Measurements from ENCODE around the gene PKN3.

Gene PKN3

DNA sequence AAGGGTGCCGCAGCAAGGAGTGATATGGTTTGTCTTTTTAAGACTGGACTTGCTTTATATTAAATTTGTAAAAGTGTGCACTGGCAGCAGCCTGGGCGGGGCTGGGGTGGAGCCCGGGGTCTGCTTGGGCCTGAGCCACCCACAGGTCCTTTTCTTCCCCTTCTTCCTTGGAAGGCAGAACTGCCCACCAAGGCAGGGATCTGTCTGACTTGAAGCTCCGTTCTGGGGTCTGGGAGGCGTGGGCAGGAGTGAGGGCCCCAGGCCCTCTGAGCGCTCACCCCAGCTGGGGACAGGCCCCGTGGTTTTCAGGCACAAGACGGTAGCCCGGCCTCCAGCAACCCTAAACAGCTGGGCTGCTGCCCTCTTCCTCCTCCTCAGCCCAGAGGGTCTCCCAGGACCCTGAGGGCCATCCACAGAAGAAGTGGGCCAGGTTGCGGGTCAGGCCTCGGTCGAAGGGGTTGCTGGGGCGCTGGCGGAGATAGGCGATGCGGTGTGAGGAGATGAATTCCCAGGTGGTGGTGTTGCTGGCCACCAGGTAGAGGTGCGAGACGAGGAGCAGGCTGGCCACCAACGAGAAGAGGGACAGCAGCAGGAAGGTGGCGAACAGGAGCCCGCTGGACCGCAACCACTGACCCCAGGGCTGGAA, 18.7 kb downstream of the PKN3 start:
- H3K27ac Mint-ChIP-seq = no peak overlapping the region
- H3K4me3 Mint-ChIP-seq = no peak overlapping the region
- ATAC-seq = no peak
- no peaks in the 10 kb centered on the region for H3K27me3 Mint-ChIP-seq
- no peaks in the 10 kb centered on the region for H3K9me3 Mint-ChIP-seq
- peaks cover 31% of the 10 kb centered on the region for H3K36me3 Mint-ChIP-seq
- peaks cover 33% of the 10 kb centered on the region for H3K4me1 Mint-ChIP-seq

DNA sequence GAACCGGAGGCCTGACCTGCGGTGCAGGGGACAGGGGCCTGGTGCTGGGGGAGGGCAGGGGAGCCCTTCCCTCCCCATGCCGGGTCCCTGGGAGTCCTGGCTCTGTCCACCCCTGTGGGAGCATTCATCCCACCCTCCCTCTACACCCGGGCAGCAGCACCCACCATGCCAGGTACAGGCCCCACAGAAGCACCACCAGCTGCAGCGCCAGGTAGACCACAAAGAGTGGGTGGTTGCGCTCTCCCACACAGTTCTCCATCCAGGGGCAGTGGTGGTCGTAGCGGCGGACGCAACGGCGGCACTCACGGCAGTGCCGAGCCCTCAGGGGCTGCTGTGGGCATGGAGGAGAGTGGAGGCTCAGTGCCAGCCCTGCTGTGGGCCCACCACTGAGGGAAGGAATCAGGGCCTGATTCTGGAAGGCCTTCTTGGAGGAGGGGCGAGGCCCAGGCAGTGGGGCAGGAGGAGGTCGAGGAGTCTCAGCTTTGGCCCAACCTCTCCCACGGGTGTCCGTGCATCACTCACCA, 19.2 kb downstream of the PKN3 start:
- peaks cover 33% of the 10 kb centered on the region for H3K4me1 Mint-ChIP-seq
- peak overlapping the region; percentile 92 for H3K4me3 Mint-ChIP-seq
- H3K36me3 Mint-ChIP-seq = peaks cover 31% of the 10 kb centered on the region
- H3K27me3 Mint-ChIP-seq = no peaks in the 10 kb centered on the region
- H3K9me3 Mint-ChIP-seq = no peaks in the 10 kb centered on the region
- ATAC-seq = no peak
- H3K27ac Mint-ChIP-seq = no peak overlapping the region

GRCh38 chr9:128722380-128723351, 20.4 kb downstream of the PKN3 start:
- peak overlapping the region; percentile 92 for H3K4me3 Mint-ChIP-seq
- H3K27ac Mint-ChIP-seq = peak overlapping the region; percentile 79
- no peaks in the 10 kb centered on the region for H3K27me3 Mint-ChIP-seq
- no peak for ATAC-seq
- peaks cover 37% of the 10 kb centered on the region for H3K4me1 Mint-ChIP-seq
- H3K36me3 Mint-ChIP-seq = peaks cover 31% of the 10 kb centered on the region
- H3K9me3 Mint-ChIP-seq = no peaks in the 10 kb centered on the region

DNA sequence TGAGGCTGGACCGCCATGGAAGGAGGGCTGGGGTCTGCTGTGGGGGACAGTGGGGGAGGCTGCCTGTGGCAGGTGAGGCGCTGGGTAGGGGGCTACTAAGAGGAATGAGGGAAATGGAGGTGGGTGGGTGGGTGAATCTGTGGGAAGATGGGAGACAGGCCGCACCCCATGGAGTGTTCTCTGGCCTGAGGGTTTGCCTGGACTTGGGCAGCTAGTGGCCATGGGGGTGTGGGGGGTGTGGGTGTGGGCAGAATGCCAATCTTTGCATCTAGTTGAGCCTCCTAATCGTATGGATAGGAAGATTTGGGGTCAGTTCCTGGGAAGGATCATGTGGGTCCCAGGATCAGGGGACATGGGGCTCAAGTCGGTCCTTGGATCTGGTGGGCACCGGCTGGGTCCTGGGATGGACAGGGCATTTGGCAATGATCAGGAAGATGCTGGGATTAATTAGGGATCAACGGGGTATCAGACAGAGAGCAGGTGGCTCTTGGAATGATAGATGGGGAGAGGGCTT, 21.1 kb downstream of the PKN3 start:
- Mint-ChIP-seq H3K36me3 (peaks cover 31% of the 10 kb centered on the region), H3K4me1 (peaks cover 37% of the 10 kb centered on the region), H3K27ac (peak overlapping the region; percentile 79), H3K4me3 (peak overlapping the region; percentile 92), H3K27me3 (no peaks in the 10 kb centered on the region), H3K9me3 (no peaks in the 10 kb centered on the region)
- no peak for ATAC-seq

DNA sequence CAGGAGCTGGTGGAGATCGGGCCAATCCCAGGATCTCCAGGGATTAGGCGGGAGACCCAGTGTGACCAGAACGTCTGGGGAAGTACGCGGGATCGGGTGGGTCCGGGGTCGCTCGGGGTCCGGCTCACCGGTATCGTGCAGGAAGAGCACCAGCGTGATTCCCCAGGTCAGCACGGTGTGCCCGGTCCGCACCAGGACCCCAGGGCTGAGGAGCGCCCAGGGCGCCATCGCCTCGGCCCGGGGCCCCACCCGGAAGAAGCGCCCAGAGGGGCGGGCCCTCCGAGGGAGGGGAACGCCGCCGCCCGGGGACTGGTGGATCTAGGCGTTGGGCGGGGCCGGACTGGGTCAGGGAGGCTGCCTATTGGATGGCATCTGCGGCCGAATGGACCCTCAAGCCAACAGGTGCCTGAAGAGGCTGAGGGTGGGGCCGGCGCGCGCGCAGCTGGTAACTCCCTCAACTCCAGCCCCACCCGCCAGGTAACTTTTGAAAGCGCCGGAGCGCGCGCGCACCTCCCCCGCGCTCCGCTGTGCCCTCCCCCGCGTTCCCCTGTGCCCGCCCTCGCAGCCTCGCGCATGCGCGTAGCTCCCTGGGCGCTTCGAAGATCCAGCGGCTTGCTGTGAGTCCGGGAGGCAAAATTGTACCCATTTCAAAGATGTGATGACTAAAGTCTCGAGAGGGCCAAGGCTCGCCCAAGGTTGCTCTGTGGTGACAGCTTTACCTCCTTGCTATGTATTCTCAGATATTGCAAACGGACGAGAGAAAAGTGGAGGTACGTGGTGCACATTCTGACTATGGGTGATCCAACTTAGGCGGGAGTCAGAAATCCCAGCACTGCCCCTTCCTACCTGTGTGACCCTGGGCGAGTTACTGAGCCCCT, 21.8 kb downstream of the PKN3 start, which contains the start of gene ZDHHC12:
Gene ZDHHC12 (minus strand): TSS at position 262 of the 878 bp plus-strand sequence. CDS start 34 bp downstream, at position 228.
- Mint-ChIP-seq H3K4me3 (peak within 1 kb of the TSS; percentile 92), H3K27me3 (no peaks in the 10 kb centered on the region), H3K4me1 (peaks cover 37% of the 10 kb centered on the region), H3K27ac (peak within 1 kb of the TSS; percentile 79), H3K9me3 (no peaks in the 10 kb centered on the region), H3K36me3 (peaks cover 31% of the 10 kb centered on the region)
- ATAC-seq = peak; percentile 99

DNA sequence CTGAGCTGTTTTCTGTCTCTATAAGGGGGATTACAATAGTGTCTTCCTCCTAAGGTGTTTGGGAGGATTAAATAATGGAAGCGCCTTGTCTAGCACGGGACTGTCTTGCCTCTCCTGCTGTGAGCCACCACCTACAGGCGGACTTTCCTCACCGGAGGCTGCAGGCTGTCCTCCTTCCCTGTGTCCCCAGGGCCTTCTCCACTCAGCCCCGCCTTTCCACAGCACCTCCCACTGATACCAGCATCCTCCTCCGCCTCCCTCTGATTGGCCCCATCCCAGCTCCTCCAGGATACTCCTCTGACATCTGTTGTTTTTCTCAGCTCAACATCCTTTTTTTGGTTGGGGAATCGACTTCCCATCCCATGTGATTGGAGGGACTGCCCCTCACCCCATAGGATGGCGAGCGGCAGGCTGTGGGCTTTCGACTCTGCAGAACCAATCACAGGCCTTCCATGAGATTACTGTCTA, 22.5 kb downstream of the PKN3 start:
- peaks cover 26% of the 10 kb centered on the region for H3K36me3 Mint-ChIP-seq
- H3K4me1 Mint-ChIP-seq = peaks cover 37% of the 10 kb centered on the region
- H3K9me3 Mint-ChIP-seq = no peaks in the 10 kb centered on the region
- peak overlapping the region; percentile 92 for H3K4me3 Mint-ChIP-seq
- peak overlapping the region; percentile 79 for H3K27ac Mint-ChIP-seq
- no peaks in the 10 kb centered on the region for H3K27me3 Mint-ChIP-seq
- ATAC-seq = peak; percentile 1

- H3K9me3 Mint-ChIP-seq = no peaks in the 10 kb centered on the region
- H3K4me1 Mint-ChIP-seq = peaks cover 25% of the 10 kb centered on the region
- peaks cover 13% of the 10 kb centered on the region for H3K36me3 Mint-ChIP-seq
- no peaks in the 10 kb centered on the region for H3K27me3 Mint-ChIP-seq
- no peak overlapping the region for H3K27ac Mint-ChIP-seq
- no peak overlapping the region for H3K4me3 Mint-ChIP-seq
- ATAC-seq = no peak
These were observed 25.4 kb downstream of the PKN3 start for GRCh38 chr9:128727640-128728248.

- no peak for ATAC-seq
- Mint-ChIP-seq H3K27ac (no peak overlapping the region), H3K36me3 (peaks cover 17% of the 10 kb centered on the region), H3K4me1 (peaks cover 24% of the 10 kb centered on the region), H3K27me3 (no peaks in the 10 kb centered on the region), H3K9me3 (no peaks in the 10 kb centered on the region), H3K4me3 (no peak overlapping the region)
These were observed 26.0 kb downstream of the PKN3 start for GRCh38 chr9:128728298-128728697.

DNA sequence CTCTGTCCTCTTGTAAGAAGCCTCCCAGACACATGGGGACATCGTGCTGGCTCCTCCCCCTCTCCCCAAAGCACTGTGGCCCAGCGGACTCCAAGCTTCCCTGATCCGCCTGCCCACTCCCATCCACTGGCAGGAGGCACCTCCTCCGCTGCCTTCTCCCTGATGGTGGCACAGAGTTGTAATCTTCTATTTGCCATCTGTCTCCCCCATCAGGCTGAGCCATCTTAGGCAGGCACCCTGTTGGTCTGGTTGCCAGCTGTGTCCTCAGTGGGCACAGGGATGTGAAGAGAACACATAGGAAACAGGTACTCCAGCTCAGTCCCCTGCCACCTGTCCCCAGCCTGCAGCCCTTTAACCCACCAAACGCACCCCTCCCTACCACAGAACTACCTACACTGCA, 27.0 kb downstream of the PKN3 start:
- H3K27ac Mint-ChIP-seq = no peak overlapping the region

GRCh38 chr9:128729766-128730517, 27.6 kb downstream of the PKN3 start:
- Mint-ChIP-seq H3K27ac (peak overlapping the region; percentile 55), H3K4me3 (no peak overlapping the region), H3K36me3 (peaks cover 20% of the 10 kb centered on the region), H3K27me3 (no peaks in the 10 kb centered on the region), H3K9me3 (no peaks in the 10 kb centered on the region), H3K4me1 (peaks cover 14% of the 10 kb centered on the region)
- no peak for ATAC-seq

More for the DNA sequence above, 27.0 kb downstream of the PKN3 start:
- Mint-ChIP-seq H3K9me3 (no peaks in the 10 kb centered on the region), H3K4me1 (peaks cover 21% of the 10 kb centered on the region), H3K4me3 (no peak overlapping the region), H3K27me3 (no peaks in the 10 kb centered on the region), H3K36me3 (peaks cover 19% of the 10 kb centered on the region)
- no peak for ATAC-seq

- peaks cover 15% of the 10 kb centered on the region for H3K4me1 Mint-ChIP-seq
- H3K27ac Mint-ChIP-seq = no peak overlapping the region
- no peak overlapping the region for H3K4me3 Mint-ChIP-seq
- no peaks in the 10 kb centered on the region for H3K9me3 Mint-ChIP-seq
- H3K27me3 Mint-ChIP-seq = no peaks in the 10 kb centered on the region
- no peak for ATAC-seq
- peaks cover 27% of the 10 kb centered on the region for H3K36me3 Mint-ChIP-seq
These were observed 28.8 kb downstream of the PKN3 start for GRCh38 chr9:128731093-128731492.

DNA sequence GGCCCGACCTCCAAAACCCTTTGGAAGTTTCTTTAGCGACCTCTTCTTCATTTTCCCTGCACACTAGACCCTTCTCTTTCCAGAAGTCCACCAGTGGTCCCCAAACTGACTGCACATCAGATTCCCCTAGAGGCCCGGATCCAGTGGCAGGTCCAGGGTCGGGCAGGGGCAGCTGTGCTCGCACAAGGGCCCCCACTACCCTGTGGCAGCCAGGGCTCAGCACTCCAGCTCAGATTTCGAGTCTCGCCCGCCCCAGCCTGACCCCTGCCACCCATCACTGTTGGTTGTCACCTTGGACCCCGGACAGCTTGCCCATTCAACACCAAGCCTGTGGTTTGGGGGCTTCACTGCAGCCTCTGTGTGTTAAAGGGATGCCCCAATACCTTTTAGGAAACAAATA, 29.4 kb downstream of the PKN3 start:
- no peak overlapping the region for H3K4me3 Mint-ChIP-seq
- H3K36me3 Mint-ChIP-seq = peaks cover 27% of the 10 kb centered on the region
- ATAC-seq = no peak
- peaks cover 15% of the 10 kb centered on the region for H3K4me1 Mint-ChIP-seq
- no peaks in the 10 kb centered on the region for H3K9me3 Mint-ChIP-seq
- no peaks in the 10 kb centered on the region for H3K27me3 Mint-ChIP-seq
- no peak overlapping the region for H3K27ac Mint-ChIP-seq

- H3K4me3 Mint-ChIP-seq = no peak overlapping the region
These were observed 30.3 kb downstream of the PKN3 start for GRCh38 chr9:128732576-128732975.

More at GRCh38 chr9:128732576-128732975, 30.3 kb downstream of the PKN3 start:
- Mint-ChIP-seq H3K27me3 (no peaks in the 10 kb centered on the region), H3K36me3 (peaks cover 32% of the 10 kb centered on the region), H3K4me1 (peaks cover 12% of the 10 kb centered on the region), H3K9me3 (no peaks in the 10 kb centered on the region), H3K27ac (no peak overlapping the region)
- no peak for ATAC-seq
